GM10266 (cell line): ENCODE results near the gene GDAP2.

Experiments
- DNase-seq: peaks from one replicate; pipeline ENCODE4 v3.0.0; 2012; ENCODE audit errors: extremely low spot score
- TF ChIP-seq, protein P1 (sequence below): IDR thresholded peaks from 2 replicates; pipeline ENCODE4 v1.5.1; 2012; ENCODE audit warnings: mild to moderate bottlenecking, low read depth; ENCODE audit not compliant: control insufficient read depth, insufficient read depth; ENCODE audit errors: missing control alignments

GDAP2 gene

DNA sequence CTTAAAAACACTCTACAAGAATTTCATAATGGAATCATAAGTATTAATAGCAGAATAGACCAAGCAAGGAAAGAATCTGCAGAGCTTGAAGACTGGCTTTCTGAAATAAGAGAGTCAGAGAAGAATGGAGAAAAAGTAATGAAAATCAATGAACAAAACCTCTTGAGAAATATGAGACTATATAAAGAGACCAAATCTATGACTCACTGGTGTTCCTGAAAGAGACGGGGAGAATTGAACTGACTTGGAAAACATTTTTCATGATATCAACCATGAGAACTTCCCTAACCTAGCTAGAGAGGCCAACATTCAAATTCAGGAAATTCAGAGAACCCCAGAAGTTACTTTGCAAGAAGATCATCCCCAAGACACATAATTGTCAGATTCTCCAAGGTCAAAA, 85.6 kb downstream of the GDAP2 start:
- DNase-seq, result no peak

DNA sequence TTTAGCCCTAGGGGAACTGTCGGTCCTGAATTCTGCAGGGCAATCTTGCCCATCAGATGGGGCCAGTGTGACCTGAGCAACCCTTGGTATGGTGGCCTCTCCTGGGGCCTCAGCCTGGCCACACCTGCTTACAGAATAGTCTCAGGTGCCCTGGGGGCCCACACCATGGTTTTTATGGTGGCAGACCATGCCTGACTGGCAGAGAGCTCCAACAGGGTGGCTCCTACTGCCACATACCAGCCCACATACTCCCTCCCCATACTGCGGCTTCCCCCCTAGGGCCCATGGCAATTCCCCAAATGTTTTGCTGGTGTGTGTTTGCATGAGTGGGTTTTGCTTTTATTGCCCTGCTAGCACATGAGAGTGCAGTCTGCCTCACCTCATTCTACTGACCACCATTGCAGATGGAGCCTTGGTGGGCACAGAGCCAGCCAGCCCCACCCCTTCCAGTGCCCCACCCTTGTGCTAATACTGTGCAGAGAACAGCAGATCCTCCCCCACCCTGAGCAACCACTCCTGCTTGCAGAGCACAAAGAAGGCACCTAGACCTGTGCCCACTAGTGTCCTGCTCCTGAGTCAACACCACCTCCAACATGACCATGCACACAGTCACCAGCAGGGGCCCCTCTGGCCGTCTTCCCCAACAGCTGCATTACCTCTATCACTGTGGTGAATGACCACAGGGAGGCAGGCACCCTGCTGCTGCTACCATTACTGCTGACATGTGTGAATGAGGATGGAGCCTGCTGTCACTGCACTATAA, 86.8 kb downstream of the GDAP2 start:
- TF ChIP-seq, protein P1, sequence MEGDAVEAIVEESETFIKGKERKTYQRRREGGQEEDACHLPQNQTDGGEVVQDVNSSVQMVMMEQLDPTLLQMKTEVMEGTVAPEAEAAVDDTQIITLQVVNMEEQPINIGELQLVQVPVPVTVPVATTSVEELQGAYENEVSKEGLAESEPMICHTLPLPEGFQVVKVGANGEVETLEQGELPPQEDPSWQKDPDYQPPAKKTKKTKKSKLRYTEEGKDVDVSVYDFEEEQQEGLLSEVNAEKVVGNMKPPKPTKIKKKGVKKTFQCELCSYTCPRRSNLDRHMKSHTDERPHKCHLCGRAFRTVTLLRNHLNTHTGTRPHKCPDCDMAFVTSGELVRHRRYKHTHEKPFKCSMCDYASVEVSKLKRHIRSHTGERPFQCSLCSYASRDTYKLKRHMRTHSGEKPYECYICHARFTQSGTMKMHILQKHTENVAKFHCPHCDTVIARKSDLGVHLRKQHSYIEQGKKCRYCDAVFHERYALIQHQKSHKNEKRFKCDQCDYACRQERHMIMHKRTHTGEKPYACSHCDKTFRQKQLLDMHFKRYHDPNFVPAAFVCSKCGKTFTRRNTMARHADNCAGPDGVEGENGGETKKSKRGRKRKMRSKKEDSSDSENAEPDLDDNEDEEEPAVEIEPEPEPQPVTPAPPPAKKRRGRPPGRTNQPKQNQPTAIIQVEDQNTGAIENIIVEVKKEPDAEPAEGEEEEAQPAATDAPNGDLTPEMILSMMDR, result no peak
- DNase-seq, result no peak

More for the DNA sequence above, 85.6 kb downstream of the GDAP2 start:
- TF ChIP-seq, protein P1, result no peak

DNA sequence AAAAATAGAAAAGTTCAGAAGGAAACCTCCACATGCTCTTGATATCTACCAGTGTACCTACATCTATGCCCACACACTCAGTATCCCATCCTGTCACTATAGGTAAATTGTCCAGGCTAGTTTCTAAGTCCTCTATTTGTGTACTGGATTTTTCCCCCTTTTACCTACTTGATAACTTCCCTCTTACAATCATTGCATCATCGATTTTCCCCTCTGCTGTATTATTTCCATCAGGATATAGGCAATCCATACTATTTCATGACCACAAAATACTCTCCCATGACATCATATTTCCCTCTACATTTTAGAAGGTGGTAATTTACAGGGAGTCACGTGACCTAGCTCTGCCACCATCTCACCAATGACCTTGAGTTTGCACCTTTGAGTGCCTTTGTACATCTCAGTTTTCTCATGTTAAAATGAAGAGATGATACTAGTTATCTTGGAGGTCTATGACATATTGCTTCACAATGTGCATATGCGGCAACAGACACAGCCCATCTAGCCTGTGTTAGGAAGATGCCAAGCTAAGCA, 88.2 kb downstream of the GDAP2 start:
- no peak for DNase-seq
- TF ChIP-seq, protein P1, result no peak

DNA sequence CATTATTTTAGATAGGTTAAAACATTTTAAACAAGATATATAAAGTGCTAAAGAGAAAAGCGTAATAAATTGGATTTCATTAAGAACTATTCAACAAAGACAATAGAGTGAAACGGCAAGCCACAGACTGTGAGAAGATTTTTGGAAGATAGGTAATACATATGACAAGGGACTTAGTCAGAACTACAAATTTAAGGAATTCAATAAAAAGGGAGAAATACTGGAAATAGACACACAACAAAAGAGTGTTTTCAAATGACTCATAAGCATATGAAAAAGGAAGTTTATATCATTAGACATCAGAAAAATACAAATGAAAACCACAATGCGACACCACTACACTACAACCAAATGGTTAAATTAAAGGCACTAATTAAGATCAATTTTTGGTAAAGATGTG, 90.5 kb downstream of the GDAP2 start:
- no peak for DNase-seq
- TF ChIP-seq, protein P1, result no peak

DNA sequence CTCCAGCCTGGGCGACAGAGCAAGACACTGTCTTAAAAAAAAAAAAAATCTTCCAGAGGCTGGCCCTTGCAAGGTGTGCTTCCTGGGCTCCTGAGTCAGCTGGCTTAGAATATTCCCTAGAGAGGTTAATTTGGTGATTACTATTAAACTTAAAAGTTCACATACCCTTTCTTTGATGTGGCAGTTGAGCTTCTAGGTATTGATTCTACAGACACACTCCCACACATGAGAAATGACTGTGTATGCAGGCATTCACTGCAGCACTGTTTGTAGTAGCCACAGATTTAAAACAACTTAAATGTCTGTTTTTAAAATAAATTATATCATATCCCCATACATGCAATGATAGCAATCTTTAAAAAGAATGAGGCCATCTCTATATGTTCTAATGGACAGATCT, 93.4 kb downstream of the GDAP2 start:
- TF ChIP-seq, protein P1, result no peak
- no peak for DNase-seq

DNA sequence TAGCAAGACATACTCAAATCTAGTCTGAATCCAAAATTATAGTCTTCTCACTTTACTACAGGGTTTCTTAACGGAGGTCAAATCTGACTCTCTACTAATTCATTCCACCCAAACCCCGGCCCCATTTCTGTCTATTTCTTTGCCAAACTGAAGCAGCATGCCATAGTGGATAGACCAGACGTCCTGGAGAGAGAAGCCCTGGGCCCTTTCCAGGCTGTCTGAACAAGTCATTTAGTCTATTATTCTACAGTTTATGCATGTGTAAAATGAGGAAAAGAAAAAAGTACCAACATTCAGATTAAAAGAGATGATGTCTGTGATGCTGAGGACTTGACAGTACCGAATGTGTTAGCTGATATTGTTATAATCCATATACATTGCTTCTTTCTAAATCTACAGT, 95.0 kb downstream of the GDAP2 start:
- TF ChIP-seq, protein P1, result no peak
- no peak for DNase-seq

DNA sequence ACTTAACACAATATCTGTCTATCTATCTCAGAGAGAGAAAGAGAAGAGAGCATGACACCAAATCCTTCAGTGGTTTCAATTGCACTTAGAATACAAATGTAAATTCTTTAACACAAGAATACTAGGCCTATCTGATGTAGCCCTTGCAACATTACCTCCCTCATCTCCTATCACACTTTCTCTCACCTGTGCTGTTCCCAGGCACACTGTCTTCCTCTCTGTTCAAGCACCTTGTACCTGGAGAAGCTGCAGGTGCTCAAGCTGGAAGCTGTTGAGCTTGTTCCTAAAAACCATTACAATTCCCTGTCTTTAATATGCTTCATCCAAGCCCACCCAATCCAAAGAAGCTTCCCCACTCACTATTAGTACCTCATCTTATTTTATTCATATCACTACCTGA, 97.0 kb downstream of the GDAP2 start:
- TF ChIP-seq, protein P1, result no peak
- no peak for DNase-seq
